CD4-positive, alpha-beta T cell treated with Interleukin-4 for 1 hour (primary cell): Measurements from ENCODE around the gene SLC25A15.

Experiments
- DNase-seq, 2 donors: peaks; one replicate each; pipeline ENCODE4 v3.0.0-alpha.2; 2020 to 2022

The SLC25A15 gene

GRCh38 chr13:40789275-40790153 is at the start of gene SLC25A15:
Gene SLC25A15 (plus strand): TSS chr13:40789611. CDS start chr13:40793227, 3,616 bp downstream.
- peak; percentile 63 to 73 for DNase-seq

GRCh38 chr13:40749327-40749726 is 40.1 kb upstream of the SLC25A15 start:
- peak in 1 of 2 donors; percentile 17 for DNase-seq

- DNase-seq: no peak
Observed at GRCh38 chr13:40755082-40755700, 34.2 kb upstream of the SLC25A15 start.

- DNase-seq: no peak
Observed at GRCh38 chr13:40756042-40756441, 33.4 kb upstream of the SLC25A15 start.

- no peak for DNase-seq
Observed at GRCh38 chr13:40758811-40759210, 30.6 kb upstream of the SLC25A15 start.

GRCh38 chr13:40762849-40763248 is 26.6 kb upstream of the SLC25A15 start:
- no peak for DNase-seq

GRCh38 chr13:40764587-40765403 is 24.6 kb upstream of the SLC25A15 start:
- DNase-seq: peak in 1 of 2 donors; percentile 45

- no peak for DNase-seq
Observed at GRCh38 chr13:40765602-40766001, 23.8 kb upstream of the SLC25A15 start.

- DNase-seq: no peak
Observed at GRCh38 chr13:40769970-40770369, 19.4 kb upstream of the SLC25A15 start.

GRCh38 chr13:40770609-40770933 is 18.8 kb upstream of the SLC25A15 start:
- no peak for DNase-seq

GRCh38 chr13:40770934-40771618 is 18.3 kb upstream of the SLC25A15 start, which contains the start of gene MRPS31:
Gene MRPS31 (minus strand): TSS chr13:40771190. CDS start chr13:40771136, 54 bp downstream.
- DNase-seq: peak; percentile 93 to 95

- no peak for DNase-seq
Observed at GRCh38 chr13:40772765-40773473, 16.5 kb upstream of the SLC25A15 start.

GRCh38 chr13:40774672-40775071 is 14.7 kb upstream of the SLC25A15 start:
- no peak for DNase-seq

GRCh38 chr13:40776232-40776631 is 13.2 kb upstream of the SLC25A15 start:
- DNase-seq: peak in 1 of 2 donors; percentile 25

- peak; percentile 70 to 79 for DNase-seq
Observed at GRCh38 chr13:40776681-40777165, 12.7 kb upstream of the SLC25A15 start.

GRCh38 chr13:40777166-40777808 is 12.1 kb upstream of the SLC25A15 start:
- peak; percentile 44 to 70 for DNase-seq

- no peak for DNase-seq
Observed at GRCh38 chr13:40777809-40778175, 11.6 kb upstream of the SLC25A15 start.

GRCh38 chr13:40779049-40779448 is 10.4 kb upstream of the SLC25A15 start:
- DNase-seq: no peak

GRCh38 chr13:40779796-40780285 is 9.6 kb upstream of the SLC25A15 start:
- no peak for DNase-seq

GRCh38 chr13:40780822-40781401 is 8.5 kb upstream of the SLC25A15 start:
- no peak for DNase-seq

GRCh38 chr13:40781717-40782116 is 7.7 kb upstream of the SLC25A15 start:
- DNase-seq: no peak
